Suppressor macrophage treated with lipopolysaccharide for 1 hour (primary cell): ENCODE results near the gene SRXN1.

ENCODE experiments used
- DNase-seq, 3 donors: peaks; one replicate each; pipeline ENCODE4 v3.0.0-alpha.2; 2020 to 2022

The SRXN1 gene

DNA sequence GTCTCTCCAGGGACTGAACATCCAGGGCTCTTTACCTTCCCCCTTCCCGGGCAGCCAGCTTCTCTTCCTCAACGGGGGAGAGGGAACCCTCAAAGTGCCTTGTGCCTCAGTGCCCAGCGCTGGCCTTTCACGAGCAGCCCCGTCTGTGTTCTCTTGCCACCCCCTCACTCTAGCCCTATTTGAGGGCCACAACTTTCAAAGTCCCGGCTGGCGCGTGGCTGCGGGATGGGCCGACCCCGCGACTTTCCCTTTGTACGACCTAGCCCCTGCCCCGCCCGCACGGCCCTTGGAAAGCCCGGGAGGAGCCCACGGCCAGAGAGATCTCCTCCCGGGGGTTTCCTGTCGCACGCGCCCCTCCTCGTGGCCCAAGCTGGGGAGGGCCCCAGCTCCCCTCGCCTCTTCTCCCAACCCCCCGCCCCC lies 22.0 kb upstream of the SRXN1 start:
- no peak for DNase-seq

DNA sequence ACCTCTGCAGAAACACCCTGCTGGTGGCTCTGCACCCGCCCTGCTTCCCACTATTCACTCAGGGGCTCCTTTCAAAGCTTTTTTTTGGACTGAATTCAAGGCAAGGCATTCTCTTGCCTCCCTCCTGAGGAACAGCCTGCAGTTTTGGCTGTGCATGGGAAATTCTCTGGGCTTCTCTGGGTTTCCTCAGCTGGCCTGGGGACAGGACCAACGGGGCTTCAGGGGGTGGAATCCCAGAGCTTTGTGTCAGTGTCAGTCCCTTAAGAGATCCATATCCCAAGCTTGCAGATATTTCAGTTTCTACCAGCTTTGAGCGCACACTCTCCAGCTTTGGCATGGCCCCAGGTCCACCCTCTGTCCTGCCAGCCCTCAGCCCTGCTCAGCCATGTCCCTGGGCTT lies 20.6 kb upstream of the SRXN1 start:
- DNase-seq = no peak

DNA sequence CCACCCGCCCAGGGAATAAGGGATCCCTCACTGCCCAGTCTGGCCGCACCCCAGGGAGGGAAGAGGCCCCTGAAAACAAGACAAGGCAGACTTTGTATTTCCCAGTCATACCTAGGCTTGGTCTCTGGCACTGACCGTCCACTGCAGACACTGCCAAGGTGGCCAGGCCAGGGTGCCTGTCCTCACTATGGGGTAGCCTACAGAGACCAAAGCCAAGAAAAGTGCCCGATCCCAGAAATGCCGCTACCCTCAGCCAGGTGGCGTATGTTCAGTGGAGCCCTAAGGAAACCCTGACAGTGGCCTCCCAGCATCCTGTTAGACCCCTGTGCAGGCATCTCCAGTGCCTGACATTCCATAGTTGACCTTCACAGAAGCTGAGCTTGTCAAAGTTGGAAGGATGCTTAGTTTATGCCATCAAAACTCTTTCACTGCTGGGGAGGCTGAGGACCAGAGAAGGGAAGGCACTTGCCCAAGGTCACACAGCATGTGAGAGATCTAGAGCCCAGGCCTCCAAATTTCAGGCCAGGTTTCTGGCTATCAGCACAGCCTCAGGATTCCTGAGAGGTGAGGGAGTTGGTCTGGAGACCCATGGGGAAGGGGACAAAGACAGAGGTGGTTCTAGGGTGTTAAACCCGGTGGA lies 20.1 kb upstream of the SRXN1 start:
- DNase-seq = no peak

DNA sequence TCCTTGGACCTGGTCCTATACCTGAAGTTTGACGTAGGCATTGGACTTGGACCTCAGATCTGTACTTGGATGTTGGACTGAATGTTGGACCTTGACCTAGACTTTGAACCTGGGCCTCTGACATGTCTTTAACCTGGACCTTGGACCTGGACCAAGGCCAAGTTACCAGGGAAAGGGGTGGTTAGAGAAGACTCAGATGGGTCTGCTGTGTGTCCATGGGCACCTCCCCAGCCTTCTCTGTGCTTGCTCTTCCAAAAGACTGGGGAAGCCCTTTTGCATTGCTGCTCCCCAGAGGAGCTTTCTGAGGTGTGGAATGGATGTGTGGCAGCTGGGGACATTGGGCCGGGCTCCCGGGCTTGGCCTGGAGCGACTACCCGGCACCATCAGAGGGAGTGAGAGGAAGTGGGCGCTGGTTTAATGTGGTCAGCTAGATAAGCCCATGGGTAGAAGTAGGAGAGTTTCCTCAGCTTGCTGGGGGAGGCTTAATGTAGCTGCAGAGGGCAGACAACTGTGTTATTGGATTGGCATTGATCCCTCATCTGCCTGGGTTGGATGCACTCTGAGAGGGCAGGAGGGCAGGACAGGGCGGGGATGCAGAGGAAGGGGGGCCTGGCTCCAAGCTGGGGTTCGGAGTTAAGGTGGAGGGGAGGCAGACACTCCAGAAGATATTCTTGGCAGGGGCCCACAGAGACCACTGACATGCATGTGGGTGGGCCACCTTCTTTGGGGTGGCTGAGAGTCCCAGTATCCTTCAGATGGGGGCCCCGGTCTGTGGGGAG lies 18.4 kb upstream of the SRXN1 start:
- no peak for DNase-seq

DNA sequence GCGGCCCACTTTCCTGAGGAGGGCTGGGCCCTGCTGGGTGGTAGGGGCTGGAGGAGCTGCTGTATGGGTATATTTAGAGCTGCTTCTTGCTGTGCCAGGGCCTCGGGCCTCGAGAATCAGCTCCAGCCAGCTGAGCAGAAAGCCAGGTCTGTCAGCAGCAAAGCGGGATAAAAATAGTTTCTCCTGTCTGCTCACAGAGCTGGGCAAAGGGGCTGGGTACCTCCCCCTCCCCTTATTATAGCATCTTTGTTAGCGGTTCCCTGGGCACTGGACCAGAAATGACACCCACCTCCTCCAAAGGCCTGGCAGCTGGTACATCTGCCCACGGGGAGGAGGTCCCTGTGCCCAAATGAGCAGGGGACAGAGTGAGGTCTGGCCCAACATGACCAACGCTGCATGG lies 16.6 kb upstream of the SRXN1 start:
- DNase-seq = no peak

DNA sequence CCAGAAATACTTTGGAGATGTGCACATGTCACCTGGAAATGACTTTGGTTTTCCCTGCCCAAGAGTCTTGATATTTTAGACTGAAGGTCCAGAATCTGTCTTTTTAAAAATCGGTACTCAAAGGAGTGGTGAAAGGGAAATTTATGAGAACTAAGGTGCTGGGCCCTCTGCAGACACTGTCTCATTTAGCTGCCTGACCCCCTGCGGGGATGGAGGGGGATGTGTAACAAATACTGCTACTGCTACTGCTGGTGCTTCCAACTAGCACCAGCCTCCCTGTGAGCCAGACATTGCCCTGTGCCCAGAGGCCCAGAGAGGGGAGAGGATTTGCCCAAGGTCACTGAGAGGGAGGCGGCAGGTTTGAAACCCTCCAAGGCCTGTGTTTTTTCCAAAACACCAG lies 15.6 kb upstream of the SRXN1 start:
- DNase-seq = no peak

DNA sequence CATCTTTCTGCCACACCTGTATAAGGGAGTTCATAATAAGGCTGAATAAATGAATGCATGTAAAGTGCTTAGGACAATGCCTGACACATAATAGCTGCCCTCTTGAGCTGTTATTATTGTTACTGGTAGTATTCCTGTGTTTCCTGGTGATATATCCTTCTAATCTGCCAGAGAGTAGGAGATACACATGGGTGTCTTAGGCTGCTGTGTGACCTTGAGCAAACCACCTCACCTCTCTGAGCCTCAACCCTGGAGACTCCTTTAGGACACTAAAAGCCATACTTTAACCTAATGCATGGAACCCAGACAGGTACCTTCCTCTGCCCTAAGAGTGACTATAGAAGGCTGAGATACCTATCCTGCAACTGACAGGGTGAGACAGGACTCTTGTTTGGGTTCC lies 15.1 kb upstream of the SRXN1 start:
- no peak for DNase-seq

DNA sequence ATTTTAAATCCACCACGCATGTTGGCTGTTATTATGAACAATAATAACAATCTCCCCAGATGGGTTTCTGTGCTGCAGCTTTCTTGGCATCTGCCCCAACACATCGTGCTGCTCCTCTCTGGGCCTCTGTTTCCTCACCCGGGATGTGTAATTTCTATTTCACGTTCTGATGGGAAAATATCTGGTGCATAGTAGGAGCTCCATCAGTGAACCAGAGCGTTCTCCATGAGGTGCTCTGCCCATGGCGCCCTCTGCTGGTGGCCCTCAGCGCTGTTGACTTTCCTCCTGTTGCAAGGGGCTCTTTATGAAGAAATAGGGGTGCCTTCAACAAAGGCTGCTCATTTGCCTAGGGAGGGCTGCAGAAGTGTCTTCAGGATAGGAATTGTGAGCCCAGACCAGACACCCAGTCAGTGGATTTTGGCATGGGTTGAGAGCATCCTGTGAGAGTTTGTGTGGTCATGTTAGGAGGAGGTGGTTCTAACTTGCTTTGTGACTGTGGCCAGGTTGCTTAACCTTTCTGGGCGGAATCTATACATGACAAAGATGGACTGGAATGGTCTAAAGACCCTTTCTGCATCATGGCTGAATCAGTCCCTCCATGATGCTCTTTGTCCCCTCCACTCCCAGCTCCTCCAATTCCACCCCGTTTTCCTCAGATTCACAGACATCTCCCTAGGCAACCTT lies 14.5 kb upstream of the SRXN1 start:
- DNase-seq = peak; percentile 78 to 91 (median 83)

DNA sequence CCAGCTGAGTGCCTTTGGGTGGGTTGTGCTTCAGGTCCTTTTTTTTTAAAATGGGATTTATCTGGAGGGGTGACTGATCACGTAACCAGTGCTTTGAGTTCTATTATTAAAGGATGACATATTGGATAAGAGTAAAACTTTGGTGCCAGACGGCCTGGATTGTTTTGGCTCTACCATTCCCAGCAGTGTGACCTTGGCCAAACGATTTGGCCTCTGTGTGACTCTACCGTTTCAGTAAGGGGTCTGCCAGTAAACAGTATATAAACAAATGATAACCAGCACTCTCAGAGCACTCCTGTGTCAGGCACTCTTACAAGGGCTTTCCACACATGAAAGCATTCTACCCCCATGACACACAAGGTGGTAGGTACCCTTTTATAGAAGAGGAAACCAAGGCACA lies 13.9 kb upstream of the SRXN1 start:
- DNase-seq = no peak

DNA sequence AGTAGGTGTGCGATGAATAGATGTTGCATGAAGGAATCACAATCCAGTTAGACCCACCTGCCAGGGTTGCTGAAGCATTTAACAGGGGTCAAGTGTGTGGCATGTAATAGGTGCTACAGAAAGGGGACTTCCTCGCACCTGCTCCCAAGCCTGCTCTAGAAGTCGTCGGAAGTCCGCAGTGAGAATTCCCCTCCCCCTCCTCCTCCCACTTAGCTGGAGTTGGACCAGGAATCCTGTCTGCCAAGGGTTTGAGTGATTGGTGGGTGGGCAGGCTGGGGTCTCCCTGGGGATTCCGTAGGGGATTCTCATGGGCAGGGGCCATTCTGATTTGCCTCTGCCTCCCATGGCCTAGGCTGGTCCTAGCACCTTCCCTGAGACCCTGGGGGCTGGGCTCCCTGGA lies 12.3 kb upstream of the SRXN1 start:
- DNase-seq = no peak

DNA sequence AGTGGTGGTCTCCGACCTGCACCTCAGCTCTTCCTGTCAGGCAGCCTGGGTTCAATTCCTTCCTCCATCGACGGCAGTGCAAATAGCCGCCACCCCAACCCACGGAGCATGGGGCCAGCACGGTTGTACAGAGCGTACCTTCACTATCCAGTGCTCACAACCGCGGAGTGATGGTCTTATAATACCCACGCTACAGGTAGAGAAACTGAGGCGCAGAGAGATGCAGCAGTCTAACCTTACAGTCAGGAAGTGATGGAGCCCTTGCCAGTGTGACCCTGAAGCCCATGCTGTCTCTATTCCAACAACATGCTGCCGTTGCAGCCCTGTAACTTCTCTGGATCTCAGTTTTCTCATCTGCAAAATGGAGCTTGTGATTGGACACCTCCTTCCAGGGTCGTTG lies 11.6 kb upstream of the SRXN1 start:
- no peak for DNase-seq

DNA sequence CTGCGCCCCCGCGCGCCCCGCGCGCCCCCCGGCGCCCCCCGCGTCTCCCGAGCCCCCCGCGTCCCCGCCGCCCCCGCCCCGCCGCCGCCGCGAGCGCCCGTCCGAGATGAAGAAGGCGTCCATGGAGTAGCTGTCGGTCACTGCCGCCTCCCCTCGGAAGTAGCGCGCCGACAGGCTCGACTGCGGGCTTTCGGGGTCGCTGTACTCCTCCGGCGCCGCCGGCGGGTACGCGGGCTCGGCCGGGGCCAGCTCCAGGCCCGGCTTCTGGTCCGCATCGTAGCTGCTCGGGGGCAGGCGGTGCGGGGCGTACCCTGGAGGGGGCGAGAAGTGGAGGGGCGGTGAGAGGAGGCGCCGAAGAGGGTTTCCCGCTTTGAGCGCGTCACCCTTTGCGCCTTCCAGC lies 11.2 kb upstream of the SRXN1 start:
- no peak for DNase-seq

DNA sequence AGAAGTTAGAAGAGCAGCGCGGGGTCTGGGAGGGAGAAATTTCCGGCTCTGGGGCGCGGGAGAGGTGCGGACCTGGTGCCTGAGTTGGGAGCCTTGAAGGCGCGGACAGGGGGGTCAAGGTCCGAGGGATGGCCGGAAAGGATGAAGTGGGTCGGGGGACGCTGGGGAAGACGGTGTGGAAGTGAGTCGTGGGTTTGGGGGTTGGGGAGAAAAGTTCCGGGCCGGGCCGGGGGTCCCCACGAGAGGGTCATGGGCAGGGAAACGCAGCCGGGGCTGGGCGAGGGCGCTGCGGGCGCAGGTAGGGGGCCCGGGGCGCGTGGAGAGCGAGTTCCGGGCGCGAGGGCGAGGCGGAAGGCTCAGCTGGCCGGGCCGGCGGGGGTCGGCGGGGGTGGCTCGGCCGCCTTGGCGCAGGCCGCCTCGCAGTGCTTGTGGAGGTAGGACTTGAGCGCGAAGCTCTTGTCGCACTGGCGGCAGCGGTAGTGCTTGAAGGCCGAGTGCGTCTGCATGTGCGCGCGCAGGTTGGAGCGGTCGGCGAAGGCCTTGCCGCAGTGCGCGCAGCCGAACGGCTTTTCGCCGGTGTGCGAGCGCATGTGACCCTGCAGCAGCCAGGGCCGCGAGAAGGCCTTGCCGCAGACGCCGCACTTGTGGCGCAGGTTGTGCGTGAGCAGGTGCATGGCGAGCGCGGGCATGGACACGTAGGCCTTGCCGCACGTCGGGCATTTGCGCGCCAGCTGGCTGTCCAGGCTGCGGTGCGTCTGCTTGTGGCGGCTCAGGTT lies 10.5 kb upstream of the SRXN1 start:
- no peak for DNase-seq

DNA sequence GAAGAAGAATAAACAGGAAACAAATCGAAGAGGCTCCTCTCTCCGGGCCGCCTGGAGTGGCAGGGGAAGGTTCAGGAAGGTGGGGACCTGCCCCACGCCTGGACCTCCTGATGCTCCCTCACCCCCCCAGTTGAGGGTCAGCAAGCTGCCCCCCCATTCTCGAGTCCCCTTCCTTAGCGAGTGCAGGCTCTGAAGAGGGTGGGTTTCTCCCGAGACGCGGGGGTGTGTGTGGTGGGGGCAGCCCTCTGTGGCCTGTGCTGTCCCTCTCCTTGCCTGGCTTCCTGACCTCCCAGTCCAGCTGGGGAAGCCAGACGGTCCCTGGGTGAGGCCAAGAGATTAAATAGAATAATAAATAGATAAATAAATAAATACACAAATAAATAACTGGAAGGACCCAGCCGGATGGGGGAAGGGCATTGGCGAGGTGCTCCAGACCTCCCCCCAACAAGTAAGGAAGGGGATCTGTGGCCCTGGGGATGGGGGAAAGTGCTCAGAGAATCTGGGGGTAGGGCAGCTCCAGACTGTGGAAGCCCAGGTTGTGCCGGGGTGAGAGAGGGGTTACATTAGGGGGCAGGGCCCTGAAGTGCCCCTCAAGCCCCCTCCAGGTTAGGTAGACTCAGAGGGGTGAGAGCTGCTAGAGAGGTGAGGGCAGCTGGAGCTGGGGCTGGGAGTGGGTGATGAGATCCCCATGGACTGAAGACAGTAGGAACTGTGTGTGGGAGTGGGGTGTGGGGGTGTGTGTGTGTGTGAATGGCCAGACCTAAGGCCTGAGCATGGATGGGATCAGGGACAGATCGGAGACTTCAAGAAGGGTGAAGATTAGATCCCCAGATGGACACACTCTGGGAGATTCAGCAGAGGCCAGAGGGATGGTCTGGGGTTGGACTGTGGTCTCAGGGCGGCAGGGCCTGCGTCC lies 9.5 kb upstream of the SRXN1 start:
- DNase-seq = no peak

DNA sequence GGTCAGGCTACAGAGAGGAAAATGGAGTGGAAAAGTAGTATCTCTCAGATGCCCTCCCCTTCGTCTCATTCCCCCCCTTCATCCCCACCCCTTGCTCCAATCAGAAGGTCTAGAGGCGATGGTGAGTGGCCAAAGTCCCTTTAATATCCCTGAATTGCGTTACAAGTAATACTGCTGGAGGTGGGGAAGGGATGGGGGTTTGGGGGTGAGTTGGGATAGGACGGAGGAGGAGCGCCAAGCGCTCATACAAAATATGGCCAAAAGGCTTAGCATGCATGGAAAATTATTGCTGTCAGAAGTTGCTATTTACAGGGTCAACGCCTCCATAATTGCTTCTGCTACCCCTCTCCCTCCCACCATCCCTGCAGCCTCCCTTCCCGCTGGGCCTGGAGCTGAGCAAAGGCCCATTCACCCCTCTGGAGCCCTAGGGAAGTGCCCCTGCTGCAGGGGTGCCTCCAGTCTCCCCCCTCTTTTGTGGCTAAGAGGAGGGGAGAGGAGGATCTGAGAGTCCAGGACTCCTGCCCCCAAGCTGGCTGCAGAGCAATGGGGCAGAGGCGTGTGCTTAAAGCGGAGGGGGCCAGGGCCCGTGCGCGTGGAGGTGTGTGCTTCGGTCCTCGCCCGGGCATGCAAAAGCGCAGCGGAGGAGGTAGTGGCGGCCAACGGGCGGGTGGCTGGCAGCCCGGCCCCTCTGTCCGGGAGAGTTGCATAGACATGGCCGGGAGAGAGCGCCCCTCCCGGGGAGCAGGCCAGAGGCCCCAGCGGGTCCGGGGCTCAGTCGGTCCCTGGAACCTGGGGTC lies 8.7 kb upstream of the SRXN1 start:
- DNase-seq = no peak

DNA sequence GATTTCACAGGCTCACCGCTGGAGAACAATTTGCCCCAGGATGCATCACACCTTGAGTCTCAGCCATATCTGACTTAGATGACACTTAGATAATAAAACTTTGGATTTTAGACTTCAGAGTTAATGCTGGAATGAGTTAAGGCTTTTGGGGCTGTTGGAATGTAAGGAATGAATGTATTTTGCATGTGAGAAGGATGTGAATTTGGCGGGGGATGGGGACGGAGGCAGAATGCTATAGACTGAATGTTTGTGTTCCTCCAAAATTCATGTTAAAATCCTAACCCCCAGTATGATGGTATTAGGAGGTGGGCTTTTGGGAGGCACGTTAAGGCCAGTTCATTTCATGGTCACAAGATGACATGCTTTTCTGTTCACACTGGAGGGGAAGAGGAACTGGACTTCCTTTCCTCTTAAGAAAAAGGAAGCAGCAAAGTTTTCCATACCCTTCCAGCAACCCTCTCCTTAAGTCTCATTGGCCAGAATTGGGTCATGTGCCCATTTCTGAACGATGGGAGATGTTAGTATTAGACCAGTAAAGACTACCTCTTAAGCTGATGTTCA lies 5.8 kb upstream of the SRXN1 start:
- DNase-seq = peak; percentile 63 to 71 (median 66)

DNA sequence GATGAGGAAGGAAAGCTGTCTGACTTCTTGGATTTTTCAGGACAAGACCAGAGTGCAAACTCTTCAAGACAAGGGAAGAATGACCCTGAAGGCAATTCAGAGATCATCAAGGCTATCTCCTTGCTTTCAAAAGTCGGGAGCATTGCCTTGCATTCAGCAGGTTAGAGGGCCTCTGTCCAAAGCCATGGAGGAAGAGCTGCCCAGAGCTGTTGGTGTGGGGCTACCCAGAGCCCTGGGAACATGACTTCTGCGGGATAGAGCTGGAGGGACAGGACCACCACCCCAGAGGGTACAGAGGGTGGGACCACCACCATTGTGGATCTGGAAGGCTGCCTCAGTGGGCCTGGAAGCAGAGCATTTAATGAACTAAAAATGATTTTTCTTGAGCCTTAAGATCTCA lies 5.2 kb upstream of the SRXN1 start:
- DNase-seq = no peak

DNA sequence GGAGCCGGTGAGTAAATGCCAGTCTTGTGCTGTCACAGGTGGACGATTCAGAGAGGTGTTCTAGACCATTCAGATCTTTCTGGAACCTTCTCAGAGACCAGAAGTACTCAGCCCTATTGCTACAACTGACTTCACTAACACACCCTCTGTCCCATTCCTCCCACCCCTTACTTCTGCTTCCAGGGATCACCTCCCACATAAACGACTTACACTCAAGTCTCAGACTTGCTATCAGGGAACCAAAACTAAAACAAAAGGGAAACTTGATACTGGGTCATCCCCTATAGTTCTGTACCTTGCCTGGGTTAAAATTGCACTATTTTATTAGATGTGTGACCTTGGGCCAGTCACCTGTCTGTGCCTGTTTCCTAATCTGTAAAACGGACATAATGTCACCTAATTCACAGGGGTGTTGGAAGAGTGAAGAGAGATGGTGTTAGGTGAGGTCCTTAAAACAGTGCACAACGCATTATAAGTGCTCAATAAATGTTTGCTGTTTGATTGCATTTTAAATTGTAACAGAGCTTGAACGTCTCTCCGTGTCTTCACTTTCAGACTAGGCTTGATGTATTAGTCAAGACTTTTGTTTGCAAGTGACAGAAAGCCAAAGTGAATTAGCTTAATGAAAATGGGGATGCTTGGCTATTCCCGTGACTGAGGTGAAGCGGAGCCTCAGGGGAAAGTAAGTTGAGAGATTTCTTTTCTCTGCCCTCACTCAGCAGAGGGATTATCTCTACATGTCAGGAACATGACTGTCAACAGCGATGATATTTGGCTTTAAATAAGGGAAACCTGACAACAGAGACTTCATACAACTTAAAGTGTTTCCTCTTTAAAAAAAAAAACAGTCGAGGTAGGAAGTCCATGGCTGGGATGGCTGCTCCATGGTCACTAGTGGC lies 3.0 kb upstream of the SRXN1 start:
- peak; percentile 82 to 90 (median 87) for DNase-seq

DNA sequence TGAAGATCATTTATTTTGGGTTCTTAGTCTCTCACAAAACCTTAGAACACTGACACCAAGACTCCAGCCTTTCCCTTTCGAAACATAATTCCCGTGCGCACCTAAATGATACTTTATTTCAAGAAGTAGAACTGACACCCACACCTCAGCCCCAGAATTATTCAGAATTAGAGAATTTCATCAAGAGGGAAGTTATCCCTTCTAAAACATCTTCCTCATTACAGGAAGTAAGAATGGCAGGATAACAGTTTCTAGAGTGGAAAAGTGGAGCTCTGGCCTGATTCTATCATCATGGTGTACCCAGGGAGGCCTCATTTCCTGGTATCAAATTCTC lies 1.4 kb upstream of the SRXN1 start:
- DNase-seq = peak in 2 of 3 donors; percentile 53 to 55
